NT2/D1 (cell line): ENCODE data around the gene ZNF683.
A peak's percentile ranks its signal among the peaks of the same experiment; 100 is the strongest.

Experiments
- DNase-seq: peaks from one replicate; pipeline ENCODE4 v3.0.0-alpha.2; 2011; ENCODE audit warnings: low read depth, low spot score
- H3K27me3 ChIP-seq: 2 replicates; pipeline ENCODE4 v1.6.0; 2011; ENCODE audit warnings: mild to moderate bottlenecking; ENCODE audit not compliant: insufficient read length, insufficient read depth
- H3K36me3 ChIP-seq: 2 replicates; pipeline ENCODE4 v1.6.1; 2011; ENCODE audit warnings: mild to moderate bottlenecking, low read length, mixed read lengths; ENCODE audit not compliant: insufficient read depth, insufficient read length
- H3K4me1 ChIP-seq: 2 replicates; pipeline ENCODE4 v1.5.1; 2011; ENCODE audit not compliant: insufficient read depth, insufficient read length
- H3K4me3 ChIP-seq: 2 replicates; pipeline ENCODE4 v1.5.1; 2011; ENCODE audit warnings: low read depth; ENCODE audit not compliant: insufficient read length
- H3K9ac ChIP-seq: 2 replicates; pipeline ENCODE4 v1.6.0; 2011; ENCODE audit warnings: low read depth; ENCODE audit not compliant: insufficient read length
- H3K9me3 ChIP-seq: 2 replicates; pipeline ENCODE4 v1.5.1; 2011; ENCODE audit warnings: mild to moderate bottlenecking, low read length; ENCODE audit not compliant: insufficient read depth
- SUZ12 ChIP-seq: IDR thresholded peaks from 2 replicates; pipeline ENCODE4 v1.6.1; 2011; ENCODE audit not compliant: insufficient read length, insufficient read depth; ENCODE audit errors: extremely low read depth
- YY1 ChIP-seq: IDR thresholded peaks from 2 replicates; pipeline ENCODE4 v1.6.1; 2011; ENCODE audit not compliant: insufficient read length, insufficient read depth
- ZNF274 ChIP-seq: IDR thresholded peaks from 2 replicates; pipeline ENCODE4 v1.6.1; 2011; ENCODE audit warnings: mild to moderate bottlenecking, low read depth, low read length

ZNF683 gene

DNA sequence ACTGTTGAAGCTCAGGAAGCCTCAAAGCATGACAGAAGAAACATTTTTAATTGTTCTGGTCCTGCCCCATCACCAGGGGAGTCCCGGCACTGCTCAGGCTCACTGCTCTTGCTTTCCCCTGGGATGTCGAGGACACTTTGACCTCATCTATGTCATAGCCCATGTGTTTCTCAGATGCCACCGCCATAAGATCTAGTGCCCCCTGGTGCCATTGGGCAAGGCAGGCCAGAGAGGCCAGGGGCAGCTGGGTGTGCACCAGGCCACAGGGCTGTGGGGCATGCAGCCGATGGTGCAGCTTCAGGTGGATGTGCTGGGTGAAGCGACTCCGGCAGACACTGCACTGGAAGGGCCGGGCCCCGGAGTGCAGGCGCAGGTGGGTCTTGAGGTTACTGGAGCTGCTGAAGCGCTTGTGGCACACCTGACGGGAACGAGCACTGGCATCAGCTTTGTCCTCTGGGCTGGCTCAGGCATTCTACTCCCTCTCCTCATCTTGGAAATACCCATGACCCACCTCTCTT, 10.9 kb downstream of the ZNF683 start:
- peaks cover 26% of the 10 kb centered on the region for H3K4me1 ChIP-seq

DNA sequence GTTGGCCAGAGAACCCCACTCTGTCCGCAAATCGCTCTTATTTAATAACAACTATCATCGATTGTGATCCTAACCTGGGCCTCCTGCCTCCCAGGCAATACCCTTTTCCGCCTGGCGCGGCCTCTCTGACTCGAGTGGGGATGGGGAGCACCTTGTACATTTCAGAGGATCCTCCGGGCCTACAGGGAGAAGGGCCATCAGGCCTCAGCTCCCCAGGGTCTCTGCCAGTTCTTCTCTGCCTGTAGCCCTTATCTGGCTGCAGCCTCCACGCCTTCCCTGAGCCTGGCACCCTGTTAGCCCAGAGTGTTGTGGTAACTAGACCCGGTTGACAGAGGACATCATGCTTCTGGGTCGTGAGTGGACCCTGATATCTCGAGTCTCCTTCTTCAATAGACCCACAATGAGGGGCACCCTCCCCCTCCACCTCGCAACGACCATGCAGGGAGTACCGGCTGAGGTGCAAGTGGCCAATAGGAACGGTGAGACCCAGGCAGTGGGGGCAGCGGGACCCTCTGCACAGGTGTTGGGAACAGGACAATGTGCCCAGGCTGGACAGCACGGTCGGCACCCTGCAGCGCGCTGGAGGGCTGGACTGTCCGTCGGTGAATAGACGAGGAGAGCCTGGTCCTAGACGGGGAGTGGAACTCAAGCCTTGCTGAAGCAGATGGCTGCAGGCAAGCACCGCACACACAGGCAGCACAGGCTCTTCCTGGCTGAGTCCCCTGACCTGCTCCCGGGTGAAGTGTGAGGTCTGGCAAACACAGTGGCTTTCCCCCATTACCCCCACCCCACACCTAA, 11.5 kb downstream of the ZNF683 start:
- Histone ChIP-seq H3K9me3 (no peaks in the 10 kb centered on the region), H3K4me3 (peak overlapping the region; percentile 49), H3K4me1 (peaks cover 32% of the 10 kb centered on the region), H3K27me3 (peaks cover 62% of the 10 kb centered on the region), H3K36me3 (no peaks in the 10 kb centered on the region), H3K9ac (peak overlapping the region; percentile 58)
- no peak for DNase-seq
- no peak for TF ChIP-seq ZNF274
- TF ChIP-seq SUZ12, result no peak
- TF ChIP-seq YY1, result no peak

More for the DNA sequence above, 10.9 kb downstream of the ZNF683 start:
- Histone ChIP-seq H3K9ac (no peak overlapping the region), H3K4me3 (no peak overlapping the region), H3K36me3 (no peaks in the 10 kb centered on the region), H3K9me3 (no peaks in the 10 kb centered on the region), H3K27me3 (peaks cover 62% of the 10 kb centered on the region)
- TF ChIP-seq YY1 (no peak), SUZ12 (no peak), ZNF274 (no peak)
- no peak for DNase-seq

DNA sequence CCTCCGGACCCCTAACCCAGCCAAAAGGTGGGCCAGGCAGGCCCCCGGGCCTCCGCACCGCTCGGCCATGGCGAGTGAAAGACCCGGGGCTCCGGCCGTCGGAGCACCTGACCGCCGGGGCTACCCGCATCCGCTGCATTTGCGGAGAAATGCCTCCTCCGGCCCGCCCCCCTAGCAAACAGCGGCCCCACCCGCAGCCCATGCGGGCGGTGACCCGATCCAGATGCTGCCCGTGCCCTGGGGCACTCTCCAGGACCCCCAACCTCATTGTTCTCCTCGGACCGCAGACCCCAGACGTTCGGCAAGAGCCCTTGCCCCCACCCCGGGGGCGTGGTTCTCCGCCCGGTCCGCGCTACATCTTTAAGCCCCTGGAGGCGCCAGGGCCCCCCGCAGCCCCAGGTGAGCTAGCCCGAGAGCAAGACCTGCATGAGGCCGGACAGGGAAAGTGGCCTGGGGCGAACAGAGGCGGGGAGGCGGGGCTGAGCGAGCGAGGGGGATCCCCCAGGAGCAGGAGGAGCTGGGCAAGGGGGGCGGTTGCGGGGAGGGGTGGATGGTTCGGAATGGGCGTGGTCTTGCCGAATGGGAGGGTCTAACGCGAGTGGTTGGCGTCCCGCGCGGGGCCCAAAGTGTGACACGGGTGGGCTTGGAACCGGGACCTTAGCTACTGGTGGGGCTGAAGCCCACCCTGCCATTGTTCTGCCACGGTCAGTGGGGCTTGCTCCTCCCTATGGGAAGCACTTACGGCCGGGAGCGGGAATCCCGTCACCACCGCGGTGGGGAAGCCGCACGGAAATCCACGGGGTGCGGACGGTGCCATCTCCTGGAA, 12.4 kb downstream of the ZNF683 start:
- TF ChIP-seq ZNF274 (no peak), SUZ12 (no peak), YY1 (no peak)
- Histone ChIP-seq H3K27me3 (peaks cover 59% of the 10 kb centered on the region), H3K36me3 (no peaks in the 10 kb centered on the region), H3K4me1 (peaks cover 32% of the 10 kb centered on the region), H3K9ac (peak overlapping the region; percentile 58), H3K4me3 (peak overlapping the region; percentile 49), H3K9me3 (no peaks in the 10 kb centered on the region)
- no peak for DNase-seq

DNA sequence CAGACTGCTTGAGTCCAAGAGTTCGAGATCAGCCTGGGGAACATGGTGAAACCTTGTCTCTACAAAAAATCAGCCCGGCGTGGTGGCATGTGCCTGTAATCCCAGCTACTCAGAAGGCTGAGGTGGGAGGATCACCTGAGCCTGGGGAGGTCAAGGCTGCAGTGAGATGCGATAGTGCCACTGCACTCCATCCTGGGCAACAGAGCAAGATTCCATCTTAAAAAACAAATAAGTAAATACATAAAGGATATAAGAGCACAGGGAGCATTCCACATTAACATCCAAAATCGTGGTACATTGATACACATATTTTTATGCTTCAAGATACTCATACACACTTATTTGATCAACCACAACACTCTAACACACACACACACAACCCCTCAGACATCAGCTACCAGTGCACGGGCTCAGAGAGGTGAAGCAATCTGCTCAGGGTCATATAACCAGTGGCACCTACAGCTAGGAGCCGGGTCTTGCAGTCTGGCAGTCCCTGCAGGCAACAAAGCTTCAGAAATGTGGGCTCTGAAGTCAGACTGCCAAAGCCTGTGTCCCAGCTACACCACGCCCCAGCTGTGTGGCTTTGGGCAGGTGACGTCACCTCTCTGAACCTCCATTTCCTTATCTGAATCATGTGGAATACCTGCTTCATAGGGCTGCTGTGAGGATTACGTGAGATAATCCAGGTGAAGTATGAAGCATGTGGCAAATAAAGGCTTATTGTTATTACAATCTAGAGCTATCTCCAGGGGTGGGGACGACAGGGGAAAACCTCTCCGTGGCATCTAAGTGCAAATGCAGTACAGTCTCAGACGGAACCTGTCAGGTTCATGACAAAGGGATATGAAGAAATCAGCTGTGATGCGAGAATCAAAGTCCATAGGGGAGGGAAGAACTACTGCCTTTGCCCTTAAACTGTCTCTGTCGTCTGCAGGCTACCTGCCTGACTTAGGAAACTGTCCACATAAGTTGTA, 13.9 kb downstream of the ZNF683 start:
- Histone ChIP-seq H3K36me3 (no peaks in the 10 kb centered on the region), H3K9ac (no peak overlapping the region), H3K27me3 (peaks cover 46% of the 10 kb centered on the region), H3K9me3 (no peaks in the 10 kb centered on the region), H3K4me3 (no peak overlapping the region), H3K4me1 (peaks cover 37% of the 10 kb centered on the region)
- TF ChIP-seq ZNF274, result no peak
- no peak for TF ChIP-seq YY1
- no peak for TF ChIP-seq SUZ12
- DNase-seq, result no peak

DNA sequence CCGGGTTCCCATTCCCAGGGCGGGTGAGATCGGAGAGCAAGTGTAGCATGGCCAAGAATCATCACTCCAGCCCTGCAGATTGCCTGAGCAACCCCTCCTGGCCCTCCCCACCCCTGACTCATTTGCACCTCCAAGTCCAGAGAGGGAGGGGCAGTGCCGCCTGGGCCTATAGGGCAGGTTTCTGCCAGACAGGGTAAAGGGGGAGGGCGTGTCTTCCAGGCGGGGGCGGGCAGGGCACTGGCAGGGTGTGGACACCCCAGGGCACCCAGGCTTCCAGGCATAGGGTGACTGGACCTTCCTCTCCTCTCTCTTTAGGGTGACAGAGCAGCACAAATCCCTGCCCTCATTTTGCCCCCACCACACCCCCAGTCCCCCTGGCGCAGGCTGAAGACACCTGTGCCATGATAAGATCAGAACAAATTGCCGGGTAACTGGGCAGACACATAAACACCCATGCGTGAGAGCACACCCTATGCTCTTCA, 15.4 kb downstream of the ZNF683 start:
- Histone ChIP-seq H3K27me3 (peaks cover 36% of the 10 kb centered on the region), H3K4me1 (peaks cover 44% of the 10 kb centered on the region), H3K4me3 (no peak overlapping the region), H3K9ac (no peak overlapping the region), H3K36me3 (no peaks in the 10 kb centered on the region), H3K9me3 (no peaks in the 10 kb centered on the region)
- DNase-seq, result no peak
- no peak for TF ChIP-seq ZNF274

DNA sequence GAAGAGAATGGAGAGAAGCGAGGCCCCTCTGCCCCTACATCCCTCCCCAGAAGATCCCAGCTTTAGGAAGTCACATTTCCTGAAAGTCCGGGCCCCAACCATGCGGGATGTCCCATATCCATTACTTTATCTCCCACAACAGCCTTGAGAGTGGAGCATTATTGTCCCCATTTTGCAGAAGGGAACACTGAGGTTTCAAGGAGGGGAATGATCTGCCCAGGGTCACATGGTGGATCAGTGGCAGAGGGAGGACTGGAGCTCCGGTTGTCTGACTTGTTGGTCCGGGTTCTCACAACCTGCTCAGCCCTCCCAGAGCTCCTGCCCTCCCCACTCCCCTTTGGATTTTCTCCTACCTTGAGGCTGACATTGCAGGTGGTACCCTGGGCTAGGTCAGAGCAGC, 16.4 kb downstream of the ZNF683 start:
- H3K4me1 ChIP-seq, result peaks cover 48% of the 10 kb centered on the region
- peaks cover 25% of the 10 kb centered on the region for H3K27me3 ChIP-seq
- TF ChIP-seq YY1 (no peak), ZNF274 (no peak), SUZ12 (no peak)
- H3K9me3 ChIP-seq, result no peaks in the 10 kb centered on the region
- no peak for DNase-seq
- H3K36me3 ChIP-seq, result no peaks in the 10 kb centered on the region
- H3K4me3 ChIP-seq, result no peak overlapping the region
- H3K9ac ChIP-seq, result peak overlapping the region; percentile 3
